ENCODE results near the gene RAB41.
"Not testable (repeated sequence)": the region's sequence is repeated elsewhere in the genome, so short reads cannot be mapped to it uniquely, and the experiment has no call there.

The RAB41 gene

GRCh38 chrX:70281951-70282350 is at the start of gene RAB41:
RAB41 (plus strand) TSS chrX:70282172; CDS start chrX:70282218, 46 bp downstream.
- Histone ChIP-seq H3K4me3 (ENCODE audit: low read length in 2 of 2) (no peak within 1 kb of the TSS), H3K36me3 (ENCODE audit: control insufficient read depth in 2 of 2, insufficient read depth in 2 of 2, low read length in 2 of 2) (no peaks in the 10 kb centered on the region), H3K4me1 (ENCODE audit: control insufficient read depth in 2 of 2, insufficient read depth in 2 of 2, low read length in 2 of 2) (no peaks in the 10 kb centered on the region), H3K27me3 (ENCODE audit: control insufficient read depth in 2 of 2, insufficient read depth in 2 of 2, low read length in 2 of 2) (no peaks in the 10 kb centered on the region), H3K9ac (ENCODE audit: low read depth in 1 of 2, low read length in 2 of 2) (no peak within 1 kb of the TSS), H3K9me3 (ENCODE audit: control insufficient read depth in 2 of 2, low read length in 2 of 2) (no peaks in the 10 kb centered on the region), H3K27ac (ENCODE audit: low read depth in 2 of 2, low read length in 2 of 2) (no peak within 1 kb of the TSS)

DNA sequence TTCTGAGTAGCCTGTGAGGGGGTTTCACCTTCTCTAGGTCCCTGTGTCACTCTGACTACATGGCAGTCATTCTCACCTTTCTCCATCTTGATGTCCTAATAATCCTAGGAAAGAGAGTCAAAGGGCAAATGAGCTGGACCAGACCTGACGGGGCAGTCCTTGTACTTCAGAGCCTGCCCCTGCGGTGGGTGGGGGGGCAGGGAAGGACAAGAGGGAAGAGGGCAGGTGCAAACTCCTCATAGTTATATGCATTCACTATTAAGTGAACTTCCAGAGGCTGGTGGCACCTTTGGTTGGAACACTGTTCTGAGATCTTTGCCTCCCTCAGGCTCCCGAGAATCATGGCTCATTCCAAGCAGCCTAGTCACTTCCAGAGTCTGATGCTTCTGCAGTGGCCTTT is 47.6 kb upstream of the RAB41 start, which contains the start of gene AWAT1:
AWAT1 (plus strand) TSS at position 301 of the 400 bp plus-strand sequence; CDS start at position 342, 41 bp downstream.
- Histone ChIP-seq H3K27me3 (ENCODE audit: control insufficient read depth in 2 of 2, insufficient read depth in 2 of 2, low read length in 2 of 2) (peaks cover 0 to 2% of the 10 kb centered on the region in 2 donors), H3K9me3 (ENCODE audit: control insufficient read depth in 2 of 2, low read length in 2 of 2) (no peaks in the 10 kb centered on the region), H3K4me1 (ENCODE audit: control insufficient read depth in 2 of 2, insufficient read depth in 2 of 2, low read length in 2 of 2) (no peaks in the 10 kb centered on the region), H3K4me3 (ENCODE audit: low read length in 2 of 2) (no peak within 1 kb of the TSS), H3K36me3 (ENCODE audit: control insufficient read depth in 2 of 2, insufficient read depth in 2 of 2, low read length in 2 of 2) (no peaks in the 10 kb centered on the region), H3K9ac (ENCODE audit: low read depth in 1 of 2, low read length in 2 of 2) (no peak within 1 kb of the TSS), H3K27ac (ENCODE audit: low read depth in 2 of 2, low read length in 2 of 2) (no peak within 1 kb of the TSS)

DNA sequence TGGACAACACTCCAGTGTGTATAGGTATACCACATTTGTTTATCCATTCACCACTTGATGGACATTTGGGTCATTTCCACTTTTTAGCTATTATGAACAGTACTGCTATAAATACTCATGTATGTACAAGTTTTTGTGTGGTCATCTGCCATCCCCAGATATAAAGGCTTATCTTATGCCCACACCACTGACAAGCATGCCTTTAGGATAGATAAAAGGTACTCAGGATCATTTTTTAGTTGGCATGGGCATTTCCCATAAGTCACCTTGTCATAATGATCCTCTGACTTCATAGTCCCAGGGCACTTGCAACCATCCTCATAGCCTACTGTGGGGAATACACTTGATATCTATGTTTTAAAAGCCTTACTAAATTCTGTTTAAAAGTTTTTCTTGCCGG is 41.2 kb upstream of the RAB41 start:
- H3K4me1 ChIP-seq (ENCODE audit: control insufficient read depth in 2 of 2, insufficient read depth in 2 of 2, low read length in 2 of 2) = no peaks in the 10 kb centered on the region
- H3K4me3 ChIP-seq (ENCODE audit: low read length in 2 of 2) = no peak overlapping the region
- no peak overlapping the region for H3K27ac ChIP-seq (ENCODE audit: low read depth in 2 of 2, low read length in 2 of 2)
- H3K9ac ChIP-seq (ENCODE audit: low read depth in 1 of 2, low read length in 2 of 2) = no peak overlapping the region
- H3K9me3 ChIP-seq (ENCODE audit: control insufficient read depth in 2 of 2, low read length in 2 of 2) = no peaks in the 10 kb centered on the region
- peaks cover 0 to 5% of the 10 kb centered on the region in 2 donors for H3K27me3 ChIP-seq (ENCODE audit: control insufficient read depth in 2 of 2, insufficient read depth in 2 of 2, low read length in 2 of 2)
- H3K36me3 ChIP-seq (ENCODE audit: control insufficient read depth in 2 of 2, insufficient read depth in 2 of 2, low read length in 2 of 2) = no peaks in the 10 kb centered on the region

- Histone ChIP-seq H3K4me3 (ENCODE audit: low read length in 2 of 2) (no peak overlapping the region), H3K27ac (ENCODE audit: low read depth in 2 of 2, low read length in 2 of 2) (no peak overlapping the region), H3K9me3 (ENCODE audit: control insufficient read depth in 2 of 2, low read length in 2 of 2) (no peaks in the 10 kb centered on the region), H3K27me3 (ENCODE audit: control insufficient read depth in 2 of 2, insufficient read depth in 2 of 2, low read length in 2 of 2) (peaks cover 0 to 5% of the 10 kb centered on the region in 2 donors), H3K4me1 (ENCODE audit: control insufficient read depth in 2 of 2, insufficient read depth in 2 of 2, low read length in 2 of 2) (no peaks in the 10 kb centered on the region), H3K9ac (ENCODE audit: low read depth in 1 of 2, low read length in 2 of 2) (no peak overlapping the region), H3K36me3 (ENCODE audit: control insufficient read depth in 2 of 2, insufficient read depth in 2 of 2, low read length in 2 of 2) (no peaks in the 10 kb centered on the region)
These were observed 40.5 kb upstream of the RAB41 start for GRCh38 chrX:70241501-70241900.

DNA sequence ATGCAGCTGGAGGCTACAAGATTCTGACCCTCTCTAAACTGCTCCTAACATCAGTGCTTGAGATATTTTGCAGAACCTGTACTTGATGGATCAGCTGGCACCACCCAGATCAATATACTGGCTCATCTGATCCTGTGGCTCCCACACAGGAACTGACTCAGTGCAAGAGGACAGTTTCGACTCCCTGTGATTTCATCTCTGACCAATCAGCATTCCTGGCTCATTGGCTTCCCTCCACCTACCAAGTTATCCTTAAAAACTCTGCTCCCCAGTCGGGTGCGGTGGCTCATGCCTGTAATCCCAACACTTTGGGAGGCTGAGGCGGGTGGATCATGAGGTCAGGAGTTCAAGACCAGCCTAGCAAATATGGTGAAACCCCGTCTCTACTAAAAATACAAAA is 38.4 kb upstream of the RAB41 start:
- H3K27me3 ChIP-seq (ENCODE audit: control insufficient read depth in 2 of 2, insufficient read depth in 2 of 2, low read length in 2 of 2); H3K27ac ChIP-seq (ENCODE audit: low read depth in 2 of 2, low read length in 2 of 2); H3K9me3 ChIP-seq (ENCODE audit: control insufficient read depth in 2 of 2, low read length in 2 of 2); H3K4me3 ChIP-seq (ENCODE audit: low read length in 2 of 2); H3K9ac ChIP-seq (ENCODE audit: low read depth in 1 of 2, low read length in 2 of 2); H3K36me3 ChIP-seq (ENCODE audit: control insufficient read depth in 2 of 2, insufficient read depth in 2 of 2, low read length in 2 of 2); H3K4me1 ChIP-seq (ENCODE audit: control insufficient read depth in 2 of 2, insufficient read depth in 2 of 2, low read length in 2 of 2): not testable (repeated sequence)

GRCh38 chrX:70244881-70245280 is 37.1 kb upstream of the RAB41 start:
- Histone ChIP-seq H3K27ac (ENCODE audit: low read depth in 2 of 2, low read length in 2 of 2) (no peak overlapping the region), H3K4me3 (ENCODE audit: low read length in 2 of 2) (no peak overlapping the region), H3K27me3 (ENCODE audit: control insufficient read depth in 2 of 2, insufficient read depth in 2 of 2, low read length in 2 of 2) (no peaks in the 10 kb centered on the region), H3K36me3 (ENCODE audit: control insufficient read depth in 2 of 2, insufficient read depth in 2 of 2, low read length in 2 of 2) (no peaks in the 10 kb centered on the region), H3K9ac (ENCODE audit: low read depth in 1 of 2, low read length in 2 of 2) (no peak overlapping the region), H3K9me3 (ENCODE audit: control insufficient read depth in 2 of 2, low read length in 2 of 2) (no peaks in the 10 kb centered on the region), H3K4me1 (ENCODE audit: control insufficient read depth in 2 of 2, insufficient read depth in 2 of 2, low read length in 2 of 2) (no peaks in the 10 kb centered on the region)

- no peak overlapping the region for H3K4me3 ChIP-seq (ENCODE audit: low read length in 2 of 2)
These were observed 34.7 kb upstream of the RAB41 start for GRCh38 chrX:70247252-70247651.

GRCh38 chrX:70252491-70252890 is 29.5 kb upstream of the RAB41 start:
- no peak overlapping the region for H3K27ac ChIP-seq (ENCODE audit: low read depth in 2 of 2, low read length in 2 of 2)
- no peaks in the 10 kb centered on the region for H3K36me3 ChIP-seq (ENCODE audit: control insufficient read depth in 2 of 2, insufficient read depth in 2 of 2, low read length in 2 of 2)
- H3K4me3 ChIP-seq (ENCODE audit: low read length in 2 of 2) = no peak overlapping the region
- no peaks in the 10 kb centered on the region for H3K9me3 ChIP-seq (ENCODE audit: control insufficient read depth in 2 of 2, low read length in 2 of 2)
- H3K4me1 ChIP-seq (ENCODE audit: control insufficient read depth in 2 of 2, insufficient read depth in 2 of 2, low read length in 2 of 2) = no peaks in the 10 kb centered on the region
- no peak overlapping the region for H3K9ac ChIP-seq (ENCODE audit: low read depth in 1 of 2, low read length in 2 of 2)
- H3K27me3 ChIP-seq (ENCODE audit: control insufficient read depth in 2 of 2, insufficient read depth in 2 of 2, low read length in 2 of 2) = peaks cover 0 to 5% of the 10 kb centered on the region in 2 donors

More at GRCh38 chrX:70247252-70247651, 34.7 kb upstream of the RAB41 start:
- Histone ChIP-seq H3K36me3 (ENCODE audit: control insufficient read depth in 2 of 2, insufficient read depth in 2 of 2, low read length in 2 of 2) (no peaks in the 10 kb centered on the region), H3K9me3 (ENCODE audit: control insufficient read depth in 2 of 2, low read length in 2 of 2) (no peaks in the 10 kb centered on the region), H3K27me3 (ENCODE audit: control insufficient read depth in 2 of 2, insufficient read depth in 2 of 2, low read length in 2 of 2) (peaks cover 0 to 5% of the 10 kb centered on the region in 2 donors), H3K9ac (ENCODE audit: low read depth in 1 of 2, low read length in 2 of 2) (no peak overlapping the region), H3K27ac (ENCODE audit: low read depth in 2 of 2, low read length in 2 of 2) (no peak overlapping the region), H3K4me1 (ENCODE audit: control insufficient read depth in 2 of 2, insufficient read depth in 2 of 2, low read length in 2 of 2) (no peaks in the 10 kb centered on the region)

- H3K4me3 ChIP-seq (ENCODE audit: low read length in 2 of 2) = no peak overlapping the region
- no peak overlapping the region for H3K9ac ChIP-seq (ENCODE audit: low read depth in 1 of 2, low read length in 2 of 2)
- H3K4me1 ChIP-seq (ENCODE audit: control insufficient read depth in 2 of 2, insufficient read depth in 2 of 2, low read length in 2 of 2) = no peaks in the 10 kb centered on the region
- H3K27ac ChIP-seq (ENCODE audit: low read depth in 2 of 2, low read length in 2 of 2) = no peak overlapping the region
- no peaks in the 10 kb centered on the region for H3K36me3 ChIP-seq (ENCODE audit: control insufficient read depth in 2 of 2, insufficient read depth in 2 of 2, low read length in 2 of 2)
- no peaks in the 10 kb centered on the region for H3K9me3 ChIP-seq (ENCODE audit: control insufficient read depth in 2 of 2, low read length in 2 of 2)
- peaks cover 0 to 5% of the 10 kb centered on the region in 2 donors for H3K27me3 ChIP-seq (ENCODE audit: control insufficient read depth in 2 of 2, insufficient read depth in 2 of 2, low read length in 2 of 2)
These were observed 28.5 kb upstream of the RAB41 start for GRCh38 chrX:70253377-70254062.

DNA sequence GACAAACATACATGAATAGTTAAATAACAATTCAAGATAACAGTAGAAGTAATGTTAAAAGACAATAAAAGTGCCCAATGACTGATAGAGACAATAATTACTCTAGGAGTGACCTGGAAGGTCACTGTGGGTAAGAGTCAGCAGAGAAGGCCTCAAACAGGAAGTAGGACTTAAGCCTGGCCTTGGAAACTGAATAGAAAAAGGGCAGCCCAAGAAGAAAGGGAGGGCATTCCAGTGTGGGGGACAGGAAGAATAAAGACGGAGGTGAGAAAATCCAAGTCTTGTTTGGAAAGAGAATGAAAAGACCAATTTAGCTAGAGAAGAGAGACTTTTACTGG is 27.9 kb upstream of the RAB41 start:
- Histone ChIP-seq H3K9ac (ENCODE audit: low read depth in 1 of 2, low read length in 2 of 2) (no peak overlapping the region), H3K4me1 (ENCODE audit: control insufficient read depth in 2 of 2, insufficient read depth in 2 of 2, low read length in 2 of 2) (no peaks in the 10 kb centered on the region), H3K36me3 (ENCODE audit: control insufficient read depth in 2 of 2, insufficient read depth in 2 of 2, low read length in 2 of 2) (no peaks in the 10 kb centered on the region), H3K9me3 (ENCODE audit: control insufficient read depth in 2 of 2, low read length in 2 of 2) (no peaks in the 10 kb centered on the region), H3K27me3 (ENCODE audit: control insufficient read depth in 2 of 2, insufficient read depth in 2 of 2, low read length in 2 of 2) (peaks cover 0 to 5% of the 10 kb centered on the region in 2 donors), H3K4me3 (ENCODE audit: low read length in 2 of 2) (no peak overlapping the region), H3K27ac (ENCODE audit: low read depth in 2 of 2, low read length in 2 of 2) (no peak overlapping the region)
